Neuronal stem cell (in vitro differentiated cells): ENCODE measurements around the gene FADS3.

ENCODE experiments used
- DNase-seq: peaks from one replicate; pipeline ENCODE4 v3.0.0-alpha.2; 2013; ENCODE audit warnings: low spot score
- H2AFZ ChIP-seq: one replicate; pipeline ENCODE4 v1.6.1; 2013; ENCODE audit warnings: mild to moderate bottlenecking, low read length, inconsistent platforms
- H2AK5ac ChIP-seq: 2 replicates; pipeline ENCODE4 v1.6.1; 2013; ENCODE audit warnings: low read depth, mild to moderate bottlenecking, inconsistent platforms, low read length, moderate library complexity, mixed read lengths
- H2BK120ac ChIP-seq: 2 replicates; pipeline ENCODE4 v1.6.1; 2013; ENCODE audit warnings: low read depth, mild to moderate bottlenecking, inconsistent platforms, low read length, moderate library complexity, mixed read lengths
- H2BK12ac ChIP-seq: one replicate; pipeline ENCODE4 v1.6.1; 2013; ENCODE audit warnings: low read length, inconsistent platforms
- H2BK15ac ChIP-seq: 2 replicates; pipeline ENCODE4 v1.6.1; 2013; ENCODE audit warnings: mild to moderate bottlenecking, low read length, inconsistent platforms, mixed read lengths
- H2BK5ac ChIP-seq: one replicate; pipeline ENCODE4 v1.6.1; 2013; ENCODE audit warnings: inconsistent platforms, mild to moderate bottlenecking, low read length, moderate library complexity
- H3K14ac ChIP-seq: one replicate; pipeline ENCODE4 v1.6.1; 2013; ENCODE audit warnings: low read length, inconsistent platforms
- H3K18ac ChIP-seq: 2 replicates; pipeline ENCODE4 v1.6.1; 2013; ENCODE audit warnings: low read length, inconsistent platforms
- H3K23ac ChIP-seq: 2 replicates; pipeline ENCODE4 v1.6.1; 2013; ENCODE audit warnings: low read depth, mild to moderate bottlenecking, mixed read lengths, low read length, inconsistent platforms; ENCODE audit not compliant: poor library complexity
- H3K27ac ChIP-seq: replicated peaks from 3 replicates; pipeline ENCODE4 v1.5.1; 2013; ENCODE audit warnings: low read length, inconsistent platforms
- H3K27me3 ChIP-seq, 3 experiments: 2 replicates each; pipeline ENCODE4 v1.6.1; 2013; ENCODE audit warnings: low read length in 3 of 3, mild to moderate bottlenecking in 2 of 3, inconsistent platforms in 1 of 3, low read depth in 1 of 3, mixed read lengths in 1 of 3, moderate library complexity in 1 of 3; ENCODE audit not compliant: control insufficient read depth in 3 of 3, insufficient read depth in 3 of 3
- H3K36me3 ChIP-seq, 2 donors: replicated peaks in 1 of 2; 2 replicates each; pipeline ENCODE4 v1.6.1; 2013; ENCODE audit warnings: low read length in 2 of 2; ENCODE audit not compliant: control insufficient read depth in 2 of 2, insufficient read depth in 2 of 2
- H3K4ac ChIP-seq: 2 replicates; pipeline ENCODE4 v1.6.1; 2013; ENCODE audit warnings: inconsistent platforms, mild to moderate bottlenecking, low read length, moderate library complexity
- H3K4me1 ChIP-seq, 2 donors: 1 replicate in 1 of 2; 2 replicates in 1 of 2; pipeline ENCODE4 v1.6.1; 2013; ENCODE audit warnings: low read length in 2 of 2, low read depth in 1 of 2; ENCODE audit not compliant: control insufficient read depth in 2 of 2, insufficient read depth in 1 of 2
- H3K4me2 ChIP-seq: one replicate; pipeline ENCODE4 v1.6.1; 2013; ENCODE audit warnings: mild to moderate bottlenecking, low read length, inconsistent platforms; ENCODE audit not compliant: insufficient read depth, poor library complexity, severe bottlenecking
- H3K4me3 ChIP-seq, 2 donors: 2 replicates each; pipeline ENCODE4 v1.5.1; 2013; ENCODE audit warnings: low read length in 2 of 2, mild to moderate bottlenecking in 2 of 2, inconsistent platforms in 1 of 2, moderate library complexity in 1 of 2
- H3K79me1 ChIP-seq: one replicate; pipeline ENCODE4 v1.6.1; 2013; ENCODE audit warnings: low read depth, mild to moderate bottlenecking, inconsistent platforms, low read length, moderate library complexity
- H3K9ac ChIP-seq: one replicate; pipeline ENCODE4 v1.6.1; 2013; ENCODE audit warnings: mild to moderate bottlenecking, low read depth, low read length, inconsistent platforms; ENCODE audit not compliant: poor library complexity
- H3K9me3 ChIP-seq, 2 donors: replicated peaks in 1 of 2; 2 replicates each; pipeline versions ENCODE3 to v1.6.1; 2013; ENCODE audit warnings: low read length in 2 of 2, mild to moderate bottlenecking in 2 of 2, inconsistent platforms in 1 of 2, low read depth in 1 of 2, mixed read lengths in 1 of 2, moderate library complexity in 1 of 2; ENCODE audit not compliant: control insufficient read depth in 2 of 2, insufficient read depth in 1 of 2
- H4K8ac ChIP-seq: one replicate; pipeline ENCODE4 v1.6.1; 2013; ENCODE audit warnings: low read depth, mild to moderate bottlenecking, inconsistent platforms, low read length, moderate library complexity
- H4K91ac ChIP-seq: one replicate; pipeline ENCODE4 v1.6.1; 2013; ENCODE audit warnings: low read length, low read depth, mild to moderate bottlenecking, inconsistent platforms; ENCODE audit not compliant: poor library complexity
- WGBS, 2 donors: extraction: QIAGEN DNeasy Blood & Tissue Kit; methylation state at CpG; one replicate each; pipeline ENCODE4 v1.1.7; 2013; ENCODE audit warnings: missing lambda C conversion rate in 2 of 2, mixed read lengths in 1 of 2; ENCODE audit not compliant: insufficient read length in 2 of 2, insufficient replicate concordance in 1 of 2; ENCODE audit errors: extremely low coverage in 2 of 2; 5-methylcytosine and 5-hydroxymethylcytosine counted together

The FADS3 gene

GRCh38 chr11:61838921-61839320 lies 52.4 kb downstream of the FADS3 start:
- Histone ChIP-seq H3K27ac (no peak overlapping the region), H2AK5ac (no peak overlapping the region), H2BK15ac (no peak overlapping the region), H3K9me3 (no peaks in the 10 kb centered on the region), H3K36me3 (peaks cover 64 to 99% of the 10 kb centered on the region in 2 donors), H3K9ac (no peak overlapping the region), H3K4me1 (peaks cover 10 to 11% of the 10 kb centered on the region in 2 donors), H2AFZ (no peak overlapping the region), H3K4me2 (no peak overlapping the region), H2BK5ac (no peak overlapping the region), H2BK120ac (no peak overlapping the region), H3K4ac (no peak overlapping the region), H4K91ac (no peak overlapping the region), H4K8ac (no peak overlapping the region), H3K23ac (peak overlapping the region; percentile 43), H2BK12ac (no peak overlapping the region), H3K79me1 (peaks cover 32% of the 10 kb centered on the region), H3K4me3 (no peak overlapping the region), H3K18ac (no peak overlapping the region), H3K14ac (no peak overlapping the region), H3K27me3 (no peaks in the 10 kb centered on the region)
- DNase-seq, result no peak
- no CpG with 5 or more reads among the region's 10 CpGs for WGBS, 2 donors

DNA sequence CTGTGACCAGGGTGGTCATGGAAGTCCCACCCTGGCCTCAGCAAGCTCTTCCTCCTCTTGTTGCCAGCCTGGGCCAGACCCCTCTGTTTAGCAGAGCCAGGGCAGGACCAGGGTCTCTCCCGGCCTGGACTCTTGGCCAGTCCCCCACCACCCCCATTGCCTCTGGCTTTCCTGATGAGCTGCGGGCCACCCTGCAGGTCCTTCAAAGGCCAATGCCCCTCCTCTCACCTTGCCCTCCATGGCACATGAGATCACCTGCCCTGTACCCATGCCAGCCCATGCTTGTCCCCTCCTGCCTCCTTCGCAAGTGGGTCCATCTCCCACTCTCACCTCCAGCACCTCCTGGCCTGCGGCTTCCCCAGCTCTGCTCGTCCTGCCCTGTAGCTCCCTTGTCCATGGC lies 52.8 kb downstream of the FADS3 start:
- Histone ChIP-seq H2BK5ac (no peak overlapping the region), H2BK120ac (no peak overlapping the region), H4K91ac (no peak overlapping the region), H2BK12ac (no peak overlapping the region), H3K14ac (no peak overlapping the region), H3K9me3 (no peaks in the 10 kb centered on the region), H2BK15ac (no peak overlapping the region), H3K9ac (no peak overlapping the region), H3K27me3 (no peaks in the 10 kb centered on the region), H3K79me1 (peaks cover 36% of the 10 kb centered on the region), H3K23ac (peak overlapping the region; percentile 43), H3K27ac (no peak overlapping the region), H3K4me3 (no peak overlapping the region), H2AK5ac (no peak overlapping the region), H3K18ac (no peak overlapping the region), H3K4me1 (peaks cover 14% of the 10 kb centered on the region in 2 donors), H3K36me3 (peaks cover 68 to 99% of the 10 kb centered on the region in 2 donors), H3K4ac (no peak overlapping the region), H3K4me2 (no peak overlapping the region), H4K8ac (no peak overlapping the region), H2AFZ (no peak overlapping the region)
- no CpG with 5 or more reads among the region's 5 CpGs for WGBS, 2 donors
- DNase-seq, result no peak

DNA sequence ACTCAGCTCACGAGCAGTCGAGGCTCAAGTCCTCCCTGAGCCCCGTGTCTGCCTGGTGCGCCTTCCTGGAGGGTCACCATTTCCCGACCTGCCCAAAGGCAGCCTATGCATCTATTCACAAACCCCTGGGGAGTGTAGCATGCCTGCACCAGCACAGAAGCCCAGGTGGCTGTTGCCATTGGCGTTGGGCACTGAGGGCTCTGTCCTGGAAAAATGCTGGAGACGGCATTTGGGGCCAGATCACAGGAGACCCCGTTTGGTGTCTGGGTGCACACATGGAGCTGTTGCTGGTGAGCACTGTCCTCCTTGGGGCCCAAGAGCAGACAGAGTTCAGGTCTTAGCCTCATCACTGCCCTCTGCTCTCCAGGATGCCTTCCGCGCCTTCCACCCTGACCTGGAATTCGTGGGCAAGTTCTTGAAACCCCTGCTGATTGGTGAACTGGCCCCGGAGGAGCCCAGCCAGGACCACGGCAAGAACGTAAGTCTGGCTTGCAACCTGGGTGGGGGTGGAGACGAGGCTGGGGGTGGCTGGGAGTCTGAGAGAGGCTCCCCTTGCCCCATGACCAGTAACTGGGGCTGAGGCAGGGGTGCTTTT lies 53.8 kb downstream of the FADS3 start:
- no peak overlapping the region for H2AK5ac ChIP-seq
- peaks cover 40% of the 10 kb centered on the region for H3K79me1 ChIP-seq
- no peak overlapping the region for H2BK15ac ChIP-seq
- no peaks in the 10 kb centered on the region for H3K27me3 ChIP-seq
- peaks cover 21 to 23% of the 10 kb centered on the region in 2 donors for H3K4me1 ChIP-seq
- peaks cover 68 to 99% of the 10 kb centered on the region in 2 donors for H3K36me3 ChIP-seq
- no peak for DNase-seq
- H3K4me3 ChIP-seq, result no peak overlapping the region
- no peak overlapping the region for H3K4me2 ChIP-seq
- no peak overlapping the region for H3K4ac ChIP-seq
- no peak overlapping the region for H2AFZ ChIP-seq
- H4K91ac ChIP-seq, result no peak overlapping the region
- H3K14ac ChIP-seq, result no peak overlapping the region
- no peak overlapping the region for H3K27ac ChIP-seq
- no peak overlapping the region for H2BK12ac ChIP-seq
- H2BK5ac ChIP-seq, result no peak overlapping the region
- no peaks in the 10 kb centered on the region for H3K9me3 ChIP-seq
- no peak overlapping the region for H3K18ac ChIP-seq
- no peak overlapping the region for H4K8ac ChIP-seq
- WGBS, 2 donors, result no CpG with 5 or more reads among the region's 15 CpGs
- peak overlapping the region; percentile 50 for H3K23ac ChIP-seq
- no peak overlapping the region for H2BK120ac ChIP-seq
- no peak overlapping the region for H3K9ac ChIP-seq

- WGBS, 2 donors, result no CpG with 5 or more reads among the region's 8 CpGs
- Histone ChIP-seq H3K18ac (no peak overlapping the region), H2BK15ac (no peak overlapping the region), H3K4me1 (peaks cover 33 to 36% of the 10 kb centered on the region in 2 donors), H3K4ac (no peak overlapping the region), H2AK5ac (no peak overlapping the region), H2AFZ (no peak overlapping the region), H2BK120ac (no peak overlapping the region), H3K23ac (no peak overlapping the region), H3K14ac (no peak overlapping the region), H3K36me3 (peaks cover 66 to 99% of the 10 kb centered on the region in 2 donors), H3K27ac (no peak overlapping the region), H3K4me2 (no peak overlapping the region), H4K8ac (no peak overlapping the region), H3K9me3 (no peaks in the 10 kb centered on the region), H3K79me1 (peaks cover 34% of the 10 kb centered on the region), H3K9ac (no peak overlapping the region), H3K4me3 (no peak overlapping the region), H2BK12ac (no peak overlapping the region), H4K91ac (no peak overlapping the region), H3K27me3 (no peaks in the 10 kb centered on the region), H2BK5ac (no peak overlapping the region)
- no peak for DNase-seq
Observed at GRCh38 chr11:61836193-61836592, 55.2 kb downstream of the FADS3 start.
